ENCODE results near the gene BRD1. TPM values are rescaled to one million over a fixed set of nuclear protein-coding genes. Genes with fewer than 3 reads are reported as not detected.

BRD1 gene
- polyA plus RNA-seq, 1 donor from 2014 or later, result 79.3 TPM

DNA sequence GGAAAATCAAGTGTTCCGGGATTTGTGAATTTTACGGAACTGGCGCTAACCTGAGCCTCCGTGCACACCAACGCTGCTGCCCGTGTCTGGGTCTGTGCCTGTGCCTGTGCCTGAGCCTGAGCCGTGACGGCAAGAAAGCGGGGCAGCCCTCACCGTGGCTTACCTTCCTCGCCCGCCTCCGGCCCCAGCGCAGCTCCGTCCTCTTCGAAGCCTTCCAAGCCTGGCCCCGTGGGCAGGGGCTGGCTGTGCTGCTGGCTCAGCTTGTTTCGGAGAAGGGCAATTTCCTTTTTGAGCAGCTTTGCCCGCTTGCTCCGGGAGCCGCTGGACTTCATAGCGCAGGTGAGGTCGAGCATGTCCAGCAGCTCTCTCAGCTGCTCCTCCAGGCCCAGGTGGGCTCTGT is 33.8 kb downstream of the BRD1 start:
- H4K20me1 ChIP-seq (ENCODE audit: insufficient read depth), result peaks cover 34% of the 10 kb centered on the region

DNA sequence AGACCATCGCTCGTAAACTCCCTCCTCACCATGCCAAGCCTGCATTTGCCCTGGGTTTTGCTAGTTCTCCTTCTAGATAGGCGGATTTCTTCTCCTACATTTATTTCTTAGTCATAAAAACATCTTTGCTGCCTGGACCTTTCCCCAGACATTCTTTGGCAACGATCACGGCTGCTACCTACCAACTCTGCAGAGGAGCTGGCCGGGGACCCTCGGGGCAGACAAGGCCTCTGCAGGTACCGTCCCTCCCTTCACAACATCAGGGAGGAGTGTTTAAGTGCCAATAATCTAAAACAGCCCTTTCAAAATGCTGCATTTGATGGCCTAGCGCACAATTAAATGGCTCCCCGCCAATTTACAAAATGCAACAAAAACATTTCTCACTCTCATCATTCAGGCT is 34.4 kb downstream of the BRD1 start:
- H4K20me1 ChIP-seq (ENCODE audit: insufficient read depth), result peaks cover 39% of the 10 kb centered on the region
- no peak overlapping the region for H2AFZ ChIP-seq (ENCODE audit: low read depth, low read length)
- no peaks in the 10 kb centered on the region for H3K9me2 ChIP-seq (ENCODE audit: insufficient read depth, low read length)
- no peak overlapping the region for H3K27ac ChIP-seq (ENCODE audit: low read length)
- H3K36me3 ChIP-seq (ENCODE audit: insufficient read depth, low read length), result no peaks in the 10 kb centered on the region
- no peak for TF ChIP-seq EP300 (conservative IDR thresholded peaks at IDR 0.05; ENCODE audit: poor library complexity, severe bottlenecking)
- no peak for TF ChIP-seq SMC3 (conservative IDR thresholded peaks at IDR 0.05; ENCODE audit: poor library complexity)
- TF ChIP-seq MXI1 (conservative IDR thresholded peaks at IDR 0.05; ENCODE audit: poor library complexity, severe bottlenecking), result no peak
- TF ChIP-seq POLR2AphosphoS5 (IDR thresholded peaks at IDR 0.05), result no peak
- TF ChIP-seq, protein P1, sequence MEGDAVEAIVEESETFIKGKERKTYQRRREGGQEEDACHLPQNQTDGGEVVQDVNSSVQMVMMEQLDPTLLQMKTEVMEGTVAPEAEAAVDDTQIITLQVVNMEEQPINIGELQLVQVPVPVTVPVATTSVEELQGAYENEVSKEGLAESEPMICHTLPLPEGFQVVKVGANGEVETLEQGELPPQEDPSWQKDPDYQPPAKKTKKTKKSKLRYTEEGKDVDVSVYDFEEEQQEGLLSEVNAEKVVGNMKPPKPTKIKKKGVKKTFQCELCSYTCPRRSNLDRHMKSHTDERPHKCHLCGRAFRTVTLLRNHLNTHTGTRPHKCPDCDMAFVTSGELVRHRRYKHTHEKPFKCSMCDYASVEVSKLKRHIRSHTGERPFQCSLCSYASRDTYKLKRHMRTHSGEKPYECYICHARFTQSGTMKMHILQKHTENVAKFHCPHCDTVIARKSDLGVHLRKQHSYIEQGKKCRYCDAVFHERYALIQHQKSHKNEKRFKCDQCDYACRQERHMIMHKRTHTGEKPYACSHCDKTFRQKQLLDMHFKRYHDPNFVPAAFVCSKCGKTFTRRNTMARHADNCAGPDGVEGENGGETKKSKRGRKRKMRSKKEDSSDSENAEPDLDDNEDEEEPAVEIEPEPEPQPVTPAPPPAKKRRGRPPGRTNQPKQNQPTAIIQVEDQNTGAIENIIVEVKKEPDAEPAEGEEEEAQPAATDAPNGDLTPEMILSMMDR (IDR thresholded peaks at IDR 0.05; ENCODE audit: poor library complexity, severe bottlenecking), result no peak
- TF ChIP-seq EZH2 (IDR thresholded peaks at IDR 0.05; ENCODE audit: borderline replicate concordance, insufficient read depth, low read length, poor library complexity, severe bottlenecking), result no peak
- TF ChIP-seq, protein P2, sequence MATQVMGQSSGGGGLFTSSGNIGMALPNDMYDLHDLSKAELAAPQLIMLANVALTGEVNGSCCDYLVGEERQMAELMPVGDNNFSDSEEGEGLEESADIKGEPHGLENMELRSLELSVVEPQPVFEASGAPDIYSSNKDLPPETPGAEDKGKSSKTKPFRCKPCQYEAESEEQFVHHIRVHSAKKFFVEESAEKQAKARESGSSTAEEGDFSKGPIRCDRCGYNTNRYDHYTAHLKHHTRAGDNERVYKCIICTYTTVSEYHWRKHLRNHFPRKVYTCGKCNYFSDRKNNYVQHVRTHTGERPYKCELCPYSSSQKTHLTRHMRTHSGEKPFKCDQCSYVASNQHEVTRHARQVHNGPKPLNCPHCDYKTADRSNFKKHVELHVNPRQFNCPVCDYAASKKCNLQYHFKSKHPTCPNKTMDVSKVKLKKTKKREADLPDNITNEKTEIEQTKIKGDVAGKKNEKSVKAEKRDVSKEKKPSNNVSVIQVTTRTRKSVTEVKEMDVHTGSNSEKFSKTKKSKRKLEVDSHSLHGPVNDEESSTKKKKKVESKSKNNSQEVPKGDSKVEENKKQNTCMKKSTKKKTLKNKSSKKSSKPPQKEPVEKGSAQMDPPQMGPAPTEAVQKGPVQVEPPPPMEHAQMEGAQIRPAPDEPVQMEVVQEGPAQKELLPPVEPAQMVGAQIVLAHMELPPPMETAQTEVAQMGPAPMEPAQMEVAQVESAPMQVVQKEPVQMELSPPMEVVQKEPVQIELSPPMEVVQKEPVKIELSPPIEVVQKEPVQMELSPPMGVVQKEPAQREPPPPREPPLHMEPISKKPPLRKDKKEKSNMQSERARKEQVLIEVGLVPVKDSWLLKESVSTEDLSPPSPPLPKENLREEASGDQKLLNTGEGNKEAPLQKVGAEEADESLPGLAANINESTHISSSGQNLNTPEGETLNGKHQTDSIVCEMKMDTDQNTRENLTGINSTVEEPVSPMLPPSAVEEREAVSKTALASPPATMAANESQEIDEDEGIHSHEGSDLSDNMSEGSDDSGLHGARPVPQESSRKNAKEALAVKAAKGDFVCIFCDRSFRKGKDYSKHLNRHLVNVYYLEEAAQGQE (IDR thresholded peaks at IDR 0.05; ENCODE audit: borderline replicate concordance), result no peak
- TF ChIP-seq RAD21 (conservative IDR thresholded peaks at IDR 0.05), result no peak
- no peak for TF ChIP-seq TAF1 (IDR thresholded peaks at IDR 0.05; ENCODE audit: low read depth)
- no peaks in the 10 kb centered on the region for H3K9me3 ChIP-seq (ENCODE audit: low read length)
- no peak overlapping the region for H3K4me2 ChIP-seq (ENCODE audit: low read length)
- no peak overlapping the region for H3K9ac ChIP-seq (ENCODE audit: low read length)
- no peak overlapping the region for H3K4me3 ChIP-seq (ENCODE audit: low read length)
- no peaks in the 10 kb centered on the region for H3F3A ChIP-seq (ENCODE audit: insufficient read depth, low read length, poor library complexity, severe bottlenecking)
- no peaks in the 10 kb centered on the region for H3K27me3 ChIP-seq (ENCODE audit: insufficient read depth, low read depth, low read length)
- peaks cover 50% of the 10 kb centered on the region for H3K79me2 ChIP-seq (replicated peaks; ENCODE audit: insufficient read depth, low read length)

More for the DNA sequence above, 33.8 kb downstream of the BRD1 start:
- H3K9ac ChIP-seq (ENCODE audit: low read length), result no peak overlapping the region
- no peak overlapping the region for H3K27ac ChIP-seq (ENCODE audit: low read length)
- no peaks in the 10 kb centered on the region for H3K27me3 ChIP-seq (ENCODE audit: insufficient read depth, low read depth, low read length)
- no peaks in the 10 kb centered on the region for H3F3A ChIP-seq (ENCODE audit: insufficient read depth, low read length, poor library complexity, severe bottlenecking)
- no peak overlapping the region for H3K4me3 ChIP-seq (ENCODE audit: low read length)
- no peaks in the 10 kb centered on the region for H3K36me3 ChIP-seq (ENCODE audit: insufficient read depth, low read length)
- peaks cover 47% of the 10 kb centered on the region for H3K79me2 ChIP-seq (replicated peaks; ENCODE audit: insufficient read depth, low read length)
- H3K9me3 ChIP-seq (ENCODE audit: low read length), result no peaks in the 10 kb centered on the region
- no peak for TF ChIP-seq TAF1 (IDR thresholded peaks at IDR 0.05; ENCODE audit: low read depth)
- TF ChIP-seq EP300 (conservative IDR thresholded peaks at IDR 0.05; ENCODE audit: poor library complexity, severe bottlenecking), result no peak
- TF ChIP-seq, protein P1 (IDR thresholded peaks at IDR 0.05; ENCODE audit: poor library complexity, severe bottlenecking), result no peak
- no peak for TF ChIP-seq EZH2 (IDR thresholded peaks at IDR 0.05; ENCODE audit: borderline replicate concordance, insufficient read depth, low read length, poor library complexity, severe bottlenecking)
- TF ChIP-seq, protein P2 (IDR thresholded peaks at IDR 0.05; ENCODE audit: borderline replicate concordance), result no peak
- TF ChIP-seq RAD21 (conservative IDR thresholded peaks at IDR 0.05), result no peak
- no peak for TF ChIP-seq MXI1 (conservative IDR thresholded peaks at IDR 0.05; ENCODE audit: poor library complexity, severe bottlenecking)
- no peak for TF ChIP-seq SMC3 (conservative IDR thresholded peaks at IDR 0.05; ENCODE audit: poor library complexity)
- TF ChIP-seq POLR2AphosphoS5 (IDR thresholded peaks at IDR 0.05), result no peak
- no peak overlapping the region for H3K4me2 ChIP-seq (ENCODE audit: low read length)
- no peak overlapping the region for H2AFZ ChIP-seq (ENCODE audit: low read depth, low read length)
- H3K9me2 ChIP-seq (ENCODE audit: insufficient read depth, low read length), result no peaks in the 10 kb centered on the region

Measured in neural cell (in vitro differentiated cells).